NCI-H2171 (cell line): Measurements from ENCODE around the gene MAN2B2.
A peak's percentile ranks its signal among the peaks of the same experiment; 100 is the strongest.
"Not testable (repeated sequence)": the region's sequence is repeated elsewhere in the genome, so short reads cannot be mapped to it uniquely, and the experiment has no call there.

Experiments
- DNase-seq: peaks from one replicate; lab custom pipeline; 2025; lab: John Stamatoyannopoulos, UW

The MAN2B2 gene

DNA sequence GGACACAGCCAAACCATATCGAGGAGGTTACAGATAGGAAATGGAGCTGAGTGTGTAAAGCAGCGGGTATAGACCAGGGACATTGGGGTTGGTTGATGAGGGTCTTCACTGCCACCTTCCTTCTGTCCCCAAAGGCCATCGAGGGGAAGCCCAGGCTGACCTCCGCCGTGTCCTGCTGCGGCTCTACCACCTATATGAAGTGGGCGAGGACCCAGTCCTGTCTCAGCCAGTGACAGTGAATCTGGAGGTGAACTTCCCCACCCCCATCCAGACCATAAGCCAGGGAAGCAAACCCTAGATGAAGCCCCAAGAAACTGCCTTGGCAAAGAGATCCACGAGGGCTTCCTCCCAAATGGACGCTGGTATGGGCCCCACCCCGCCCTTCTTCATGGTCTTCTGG lies 42.3 kb downstream of the MAN2B2 start:
- DNase-seq: no peak

DNA sequence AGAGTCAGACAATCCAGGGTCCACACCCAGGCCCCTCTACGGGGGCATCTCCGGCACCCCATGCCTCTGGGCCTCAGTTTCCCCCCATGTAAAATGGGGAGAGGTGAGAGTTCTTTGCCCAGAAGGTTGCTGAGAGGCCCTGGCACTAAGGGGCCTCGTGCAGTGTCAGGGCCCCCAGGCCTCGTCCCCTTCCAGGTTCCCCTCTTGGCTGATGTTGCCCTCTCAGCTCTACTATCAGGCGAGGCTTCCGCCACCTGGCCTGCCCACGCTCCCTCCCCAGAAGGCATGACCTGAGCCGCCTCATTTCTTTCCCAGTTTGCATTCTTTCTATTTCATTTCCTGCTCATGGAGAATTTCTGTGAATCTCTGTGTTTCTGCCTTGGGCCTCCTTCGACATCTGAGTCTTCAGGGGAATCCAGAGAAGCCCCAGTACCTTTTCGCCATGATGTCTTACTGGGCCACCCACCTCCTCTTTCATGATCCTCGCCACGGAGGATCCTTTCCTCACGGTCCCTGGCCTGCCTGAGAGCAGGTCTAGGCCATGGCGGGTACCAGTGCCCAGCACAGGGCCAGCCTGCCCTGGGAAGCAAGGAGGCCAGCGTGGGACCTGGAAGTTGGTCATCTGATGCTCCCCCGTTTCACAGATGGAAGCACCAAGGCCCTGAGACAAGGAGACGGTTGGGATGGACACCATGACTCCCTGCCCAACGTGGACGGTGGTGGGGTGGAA lies 43.6 kb downstream of the MAN2B2 start:
- DNase-seq: no peak

DNA sequence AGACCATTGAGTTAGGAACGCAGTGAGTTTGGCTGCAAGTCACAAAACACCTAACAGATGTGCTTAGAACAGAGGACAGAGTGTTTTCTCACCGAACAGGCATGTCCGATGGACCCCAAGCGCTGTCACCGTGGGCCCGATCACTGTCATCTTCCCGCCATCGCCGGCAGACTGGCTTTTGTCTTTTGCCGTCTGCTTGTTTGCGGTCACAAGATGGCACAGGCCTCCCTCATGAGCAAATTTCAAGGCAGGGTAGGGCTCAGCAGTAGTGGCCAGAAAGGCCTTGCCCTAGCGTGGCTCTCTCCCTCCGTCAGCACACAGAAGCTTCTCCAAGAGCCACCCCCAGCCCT lies 44.1 kb downstream of the MAN2B2 start:
- no peak for DNase-seq

- DNase-seq: no peak
These were observed 44.7 kb downstream of the MAN2B2 start for GRCh38 chr4:6619466-6620255.

- DNase-seq: no peak
These were observed 45.3 kb downstream of the MAN2B2 start for GRCh38 chr4:6620296-6620695.

DNA sequence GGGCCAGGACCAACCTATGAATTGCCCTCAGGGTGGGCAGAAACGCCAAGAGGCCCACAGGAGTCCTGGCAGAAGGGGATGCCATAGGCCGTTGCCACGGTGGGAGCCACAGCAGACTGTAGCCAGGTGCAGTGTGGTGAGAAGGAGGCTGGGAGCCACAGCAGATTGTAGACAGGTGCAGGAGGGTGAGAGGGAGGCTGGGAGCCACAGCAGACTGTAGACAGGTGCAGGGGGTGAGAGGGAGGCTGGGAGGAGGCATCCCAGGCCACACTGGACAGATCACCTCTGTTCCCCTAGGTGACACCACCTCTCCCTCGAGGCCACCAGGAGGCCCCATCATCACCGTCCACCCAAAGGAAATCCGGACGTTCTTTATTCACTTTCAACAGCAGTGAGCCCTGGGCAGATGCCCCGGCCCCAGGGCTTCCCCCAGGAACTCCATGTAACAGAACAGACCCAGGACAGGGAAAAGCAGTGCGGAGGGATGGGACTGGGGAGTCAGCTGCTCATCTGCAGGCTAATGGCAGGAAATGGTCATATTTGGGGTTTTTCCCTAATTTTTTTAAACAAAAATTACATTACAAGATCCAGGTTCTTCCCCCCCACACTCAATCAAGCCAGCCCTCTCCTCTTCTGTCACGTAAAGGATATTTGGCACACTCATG lies 46.0 kb downstream of the MAN2B2 start:
- no peak for DNase-seq

DNA sequence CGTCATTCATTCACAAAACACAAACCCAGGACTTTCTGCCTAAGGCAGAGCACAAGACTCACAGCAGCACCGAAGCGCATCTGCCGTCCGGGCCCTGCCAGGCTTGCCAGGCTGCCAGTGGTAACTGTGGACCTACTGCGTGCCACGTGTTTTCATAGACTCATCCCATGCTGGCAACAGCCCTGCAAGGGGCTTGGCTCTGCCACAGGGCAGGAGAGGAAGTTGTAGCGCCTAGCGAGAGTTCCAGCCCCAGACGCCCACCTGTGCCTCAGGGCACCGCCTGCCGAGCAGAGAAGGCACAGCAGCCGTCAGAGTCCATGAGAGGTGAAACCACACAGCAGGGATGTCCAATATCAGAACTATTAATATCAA lies 46.6 kb downstream of the MAN2B2 start:
- no peak for DNase-seq

- no peak for DNase-seq
These were observed 47.8 kb downstream of the MAN2B2 start for GRCh38 chr4:6622744-6623143.

DNA sequence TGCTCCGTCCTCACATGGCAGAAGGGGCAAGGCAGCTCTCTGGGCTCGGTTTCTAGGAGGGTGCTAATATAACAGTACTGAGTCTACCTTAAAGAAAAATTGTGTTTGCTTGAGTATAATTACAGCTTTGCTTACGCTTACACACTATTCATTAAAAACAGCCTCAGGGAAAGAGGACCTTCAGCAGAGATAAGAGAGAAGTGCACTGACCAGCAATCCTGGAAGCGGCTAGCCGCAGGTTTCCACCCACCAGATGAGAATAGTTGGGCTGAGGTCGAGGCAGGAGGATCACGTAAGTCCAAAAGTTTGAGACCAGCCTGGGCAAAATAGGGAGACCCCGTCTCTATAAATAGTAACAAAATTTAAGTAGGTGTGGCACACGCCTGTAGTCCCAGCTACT lies 50.3 kb downstream of the MAN2B2 start:
- no peak for DNase-seq

DNA sequence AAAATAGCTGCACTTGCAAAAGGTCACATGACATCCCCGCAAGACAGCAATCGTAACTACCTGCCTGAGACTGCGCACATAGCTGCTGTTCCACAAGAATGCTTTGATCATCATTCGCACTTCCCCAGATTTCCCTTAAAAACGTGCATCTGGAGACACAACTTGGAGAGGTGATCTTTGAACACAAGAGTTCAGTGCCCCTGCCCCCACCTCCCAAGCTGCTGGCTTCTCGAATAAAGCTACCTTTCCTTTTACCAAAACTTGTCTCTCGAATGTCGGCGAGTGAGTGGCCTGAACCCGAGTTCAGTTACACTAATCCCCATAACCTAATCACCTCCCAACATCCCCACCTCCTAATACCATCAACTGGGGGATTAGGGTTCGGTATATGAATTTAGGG lies 51.1 kb downstream of the MAN2B2 start:
- no peak for DNase-seq

- no peak for DNase-seq
These were observed 52.8 kb downstream of the MAN2B2 start for GRCh38 chr4:6627832-6628231.

DNA sequence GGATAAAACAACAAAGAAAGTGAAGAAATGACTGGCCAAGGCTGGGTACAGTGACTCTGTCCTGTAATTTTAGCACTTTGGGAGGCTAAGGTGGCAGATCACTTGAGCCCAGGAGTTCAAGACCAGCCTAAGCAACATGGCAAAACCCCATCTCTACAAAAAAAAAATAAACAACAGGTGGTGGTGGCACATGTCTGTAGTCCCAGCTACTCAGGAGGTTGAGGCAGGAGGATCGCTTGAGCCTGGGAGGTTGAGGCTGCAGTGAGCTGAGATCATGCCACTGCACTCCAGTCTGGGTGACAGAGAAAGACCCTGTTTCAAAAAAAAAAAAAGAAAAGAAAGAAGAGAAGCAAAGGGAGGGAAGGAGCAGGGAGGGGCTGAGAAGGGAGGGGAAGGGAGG lies 53.5 kb downstream of the MAN2B2 start:
- not testable (repeated sequence) for DNase-seq

DNA sequence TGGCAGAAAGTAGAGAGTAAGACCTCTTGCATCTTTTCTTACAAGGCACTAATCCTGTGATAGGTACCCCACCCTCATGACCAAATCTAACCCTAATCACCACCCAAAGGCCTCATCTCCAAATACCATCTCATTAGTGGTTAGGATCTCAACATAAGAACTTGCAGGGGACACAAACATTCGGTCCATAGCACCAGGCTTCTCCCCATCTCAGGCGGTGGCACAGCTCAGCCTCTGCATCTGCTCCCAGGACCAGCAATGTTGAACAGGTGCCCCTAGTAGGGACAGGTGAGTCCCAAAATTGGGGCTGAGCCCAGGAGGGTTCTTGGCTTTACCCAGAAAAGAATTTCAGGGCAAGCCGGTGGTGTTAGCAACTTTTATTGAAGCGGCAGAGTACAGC lies 57.1 kb downstream of the MAN2B2 start:
- no peak for DNase-seq

DNA sequence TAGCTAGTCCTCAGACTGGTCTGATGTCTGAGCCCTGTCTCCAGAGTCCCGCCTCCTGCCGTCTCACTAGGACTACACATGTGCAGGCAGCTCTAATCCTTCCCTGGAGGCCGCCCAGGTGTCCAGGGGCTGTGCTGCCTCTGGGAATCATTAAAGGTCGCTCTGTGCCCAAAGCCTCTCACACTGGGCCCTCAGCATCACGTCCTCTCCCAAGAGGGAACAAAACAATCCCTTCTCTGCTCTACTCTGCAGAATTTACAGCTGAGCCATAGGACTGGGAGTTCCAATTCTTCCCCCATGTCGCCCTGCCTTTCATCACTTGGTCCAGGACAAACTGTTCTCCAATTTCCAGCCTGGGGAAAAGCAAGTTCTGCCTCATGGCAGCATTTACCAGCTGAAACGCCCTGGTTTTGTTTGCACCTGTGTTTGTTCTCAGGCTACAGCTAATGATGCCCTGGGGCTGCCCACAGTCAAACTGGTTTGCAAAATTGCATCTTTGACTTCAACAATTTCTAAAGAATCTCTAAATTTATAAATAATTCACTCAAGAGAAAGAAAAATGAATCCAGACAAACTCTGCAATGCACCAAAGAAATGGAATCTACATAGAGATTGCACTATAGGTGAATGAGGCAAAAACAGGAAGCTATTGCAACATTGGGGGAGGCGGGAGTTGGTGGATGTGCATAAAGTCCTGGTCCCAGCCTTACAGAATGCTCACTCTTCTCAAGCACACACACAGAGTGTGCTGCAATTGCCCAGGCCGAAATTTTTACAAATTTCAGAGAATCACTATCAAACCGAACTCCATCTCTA lies 58.3 kb downstream of the MAN2B2 start:
- DNase-seq: no peak

GRCh38 chr4:6634746-6635145 lies 59.8 kb downstream of the MAN2B2 start:
- no peak for DNase-seq

DNA sequence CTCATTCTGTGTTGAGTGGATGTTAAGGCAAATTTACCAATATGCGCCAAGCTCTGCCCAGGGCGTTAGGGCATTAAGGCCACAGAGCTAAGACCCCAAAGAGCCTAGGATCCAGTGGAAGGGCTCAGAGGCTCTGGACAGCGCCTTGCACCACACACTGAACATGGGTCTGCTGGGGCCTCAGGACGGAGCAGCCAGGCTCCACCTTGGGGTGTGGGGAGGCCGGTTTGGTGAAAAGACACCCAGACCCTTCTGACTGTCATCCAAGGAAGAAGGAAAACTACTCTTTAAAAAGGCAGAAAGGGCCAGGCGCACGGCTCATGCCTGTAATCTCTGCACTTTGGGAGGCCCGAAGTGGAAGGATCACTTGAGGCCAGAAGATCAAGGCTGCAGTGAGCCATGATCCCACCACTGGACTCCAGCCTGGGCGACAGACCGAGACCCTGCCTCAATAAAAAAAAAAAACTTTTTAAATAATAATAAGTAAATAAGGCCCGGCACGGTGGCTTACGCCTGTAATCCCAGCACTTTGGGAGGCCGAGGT lies 64.2 kb downstream of the MAN2B2 start:
- DNase-seq: no peak

DNA sequence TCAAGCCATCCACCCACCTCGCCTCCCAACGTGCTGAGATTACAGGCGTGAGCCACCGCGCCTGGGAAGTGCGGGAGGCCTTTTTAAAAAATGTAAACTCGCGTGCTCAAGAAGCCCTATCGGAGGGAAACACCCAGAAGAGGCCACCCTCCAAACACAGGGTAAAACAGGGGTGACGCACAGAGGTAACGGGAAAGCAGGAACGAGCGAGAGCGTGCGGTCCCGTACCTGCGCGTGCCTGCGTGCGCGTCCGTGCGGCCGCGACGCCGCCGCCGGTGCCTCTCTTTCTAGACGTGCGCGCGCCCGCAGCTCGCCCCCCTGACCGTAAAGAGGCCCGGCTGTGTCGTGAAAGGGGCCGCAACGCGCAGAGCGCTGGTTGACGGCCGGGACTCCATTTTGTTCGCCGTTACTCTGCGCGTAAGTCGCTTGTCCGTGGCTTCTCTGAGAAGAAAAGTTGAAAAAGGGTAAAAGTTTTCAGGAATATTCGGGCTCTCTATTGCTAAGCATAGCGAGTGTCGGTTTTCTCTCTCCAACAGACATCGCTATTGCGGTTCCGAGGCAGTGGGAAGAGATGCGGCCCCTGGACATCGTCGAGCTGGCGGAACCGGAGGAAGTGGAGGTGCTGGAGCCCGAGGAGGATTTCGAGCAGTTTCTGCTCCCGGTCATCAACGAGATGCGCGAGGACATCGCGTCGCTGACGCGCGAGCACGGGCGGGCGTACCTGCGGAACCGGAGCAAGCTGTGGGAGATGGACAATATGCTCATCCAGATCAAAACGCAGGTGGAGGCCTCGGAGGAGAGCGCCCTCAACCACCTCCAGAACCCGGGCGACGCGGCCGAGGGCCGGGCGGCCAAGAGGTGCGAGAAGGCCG lies 65.5 kb downstream of the MAN2B2 start, which contains the start of gene MRFAP1:
Gene MRFAP1 (plus strand): TSS at position 394 of the 872 bp plus-strand sequence. CDS start 178 bp downstream, at position 572.
- DNase-seq: peak; percentile 85

- no peak for DNase-seq
These were observed 66.4 kb downstream of the MAN2B2 start for GRCh38 chr4:6641164-6641970.

- DNase-seq: no peak
These were observed 67.0 kb downstream of the MAN2B2 start for GRCh38 chr4:6641971-6642320.
